ENCODE data around the gene SPIN1. TPM values are rescaled to one million over a fixed set of nuclear protein-coding genes. Genes with fewer than 3 reads are reported as not detected.

SPIN1 gene
- total and polyA plus RNA-seq, 2 experiments from 2014 or later: 59.8 to 119 TPM

DNA sequence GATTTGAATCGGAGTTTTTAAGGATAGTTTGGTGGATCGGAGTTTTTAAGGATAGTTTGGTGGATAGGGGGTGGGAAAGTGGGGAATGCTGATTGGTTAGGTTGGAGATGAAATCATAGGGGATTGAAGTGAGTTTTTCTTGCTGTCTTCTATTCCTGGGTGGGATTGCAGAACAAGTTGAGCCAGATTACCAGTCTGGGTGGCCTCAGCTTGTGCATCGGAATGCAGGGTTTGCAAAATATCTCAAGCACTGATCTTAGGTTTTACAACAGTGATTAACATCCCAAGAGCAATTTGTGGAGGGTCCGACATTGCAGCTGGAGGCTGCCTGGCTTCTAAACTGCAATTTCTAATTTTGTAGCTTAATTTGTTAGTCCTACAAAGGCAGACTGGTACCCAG lies 123.7 kb downstream of the SPIN1 start:
- H3K27ac ChIP-seq: no peak overlapping the region
- TF ChIP-seq, protein P1, sequence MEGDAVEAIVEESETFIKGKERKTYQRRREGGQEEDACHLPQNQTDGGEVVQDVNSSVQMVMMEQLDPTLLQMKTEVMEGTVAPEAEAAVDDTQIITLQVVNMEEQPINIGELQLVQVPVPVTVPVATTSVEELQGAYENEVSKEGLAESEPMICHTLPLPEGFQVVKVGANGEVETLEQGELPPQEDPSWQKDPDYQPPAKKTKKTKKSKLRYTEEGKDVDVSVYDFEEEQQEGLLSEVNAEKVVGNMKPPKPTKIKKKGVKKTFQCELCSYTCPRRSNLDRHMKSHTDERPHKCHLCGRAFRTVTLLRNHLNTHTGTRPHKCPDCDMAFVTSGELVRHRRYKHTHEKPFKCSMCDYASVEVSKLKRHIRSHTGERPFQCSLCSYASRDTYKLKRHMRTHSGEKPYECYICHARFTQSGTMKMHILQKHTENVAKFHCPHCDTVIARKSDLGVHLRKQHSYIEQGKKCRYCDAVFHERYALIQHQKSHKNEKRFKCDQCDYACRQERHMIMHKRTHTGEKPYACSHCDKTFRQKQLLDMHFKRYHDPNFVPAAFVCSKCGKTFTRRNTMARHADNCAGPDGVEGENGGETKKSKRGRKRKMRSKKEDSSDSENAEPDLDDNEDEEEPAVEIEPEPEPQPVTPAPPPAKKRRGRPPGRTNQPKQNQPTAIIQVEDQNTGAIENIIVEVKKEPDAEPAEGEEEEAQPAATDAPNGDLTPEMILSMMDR (IDR thresholded peaks at IDR 0.05; ENCODE audit: poor library complexity): no peak
- TF ChIP-seq EZH2 (IDR thresholded peaks at IDR 0.05; ENCODE audit: borderline replicate concordance): no peak
- no peak for TF ChIP-seq EZH2phosphoT487 (IDR thresholded peaks at IDR 0.05; ENCODE audit: low read depth, severe bottlenecking, unreplicated experiment)
- H4K20me1 ChIP-seq (ENCODE audit: insufficient read depth, poor library complexity, severe bottlenecking): no peaks in the 10 kb centered on the region
- no peaks in the 10 kb centered on the region for H3K9me3 ChIP-seq (ENCODE audit: low read depth)
- H3K79me2 ChIP-seq: no peaks in the 10 kb centered on the region
- no peaks in the 10 kb centered on the region for H3K9me2 ChIP-seq (replicated peaks; ENCODE audit: insufficient read depth)
- no peaks in the 10 kb centered on the region for H3K4me1 ChIP-seq (ENCODE audit: insufficient read depth)
- no peaks in the 10 kb centered on the region for H3K27me3 ChIP-seq
- no peak overlapping the region for H2AFZ ChIP-seq
- H3K4me3 ChIP-seq: no peak overlapping the region
- no peak for DNase-seq (ENCODE audit: low spot score)
- H3K36me3 ChIP-seq (replicated peaks; ENCODE audit: insufficient read depth, low read depth): no peaks in the 10 kb centered on the region
- WGBS (ENCODE audit: low lambda C conversion rate, missing lambda C conversion rate): 58% methylated on average over 4 of the region's 4 CpGs
- no peak overlapping the region for H3K4me2 ChIP-seq

DNA sequence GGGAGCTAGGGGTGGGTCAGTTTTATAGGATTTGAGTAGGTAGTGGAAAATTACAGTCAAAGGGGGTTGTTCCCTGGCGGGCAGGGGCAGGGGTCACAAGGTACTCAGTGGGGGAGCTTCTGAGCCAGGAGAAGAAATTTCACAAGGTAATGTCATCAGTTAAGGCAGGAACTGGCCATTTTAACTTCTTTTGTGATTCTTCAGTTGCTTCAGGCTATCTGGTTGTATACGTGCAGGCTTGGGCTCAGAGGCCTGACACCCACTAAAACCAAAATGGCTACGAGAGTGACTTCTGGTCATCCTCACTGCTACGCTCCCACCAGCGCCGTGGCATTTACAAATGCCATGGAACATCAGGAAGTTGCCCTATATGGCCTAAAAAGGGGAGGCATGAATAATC lies 126.0 kb downstream of the SPIN1 start:
- no peaks in the 10 kb centered on the region for H3K9me3 ChIP-seq (ENCODE audit: low read depth)
- H4K20me1 ChIP-seq (ENCODE audit: insufficient read depth, poor library complexity, severe bottlenecking): no peaks in the 10 kb centered on the region
- H3K36me3 ChIP-seq (replicated peaks; ENCODE audit: insufficient read depth, low read depth): no peaks in the 10 kb centered on the region
- H3K27me3 ChIP-seq: no peaks in the 10 kb centered on the region
- H2AFZ ChIP-seq: no peak overlapping the region
- H3K9me2 ChIP-seq (replicated peaks; ENCODE audit: insufficient read depth): no peaks in the 10 kb centered on the region
- H3K4me2 ChIP-seq: no peak overlapping the region
- DNase-seq (ENCODE audit: low spot score): no peak
- 91% methylated on average over 6 of the region's 6 CpGs for WGBS (ENCODE audit: low lambda C conversion rate, missing lambda C conversion rate)
- H3K27ac ChIP-seq: no peak overlapping the region
- TF ChIP-seq, protein P1 (IDR thresholded peaks at IDR 0.05; ENCODE audit: poor library complexity): no peak
- no peak for TF ChIP-seq EZH2 (IDR thresholded peaks at IDR 0.05; ENCODE audit: borderline replicate concordance)
- no peak for TF ChIP-seq EZH2phosphoT487 (IDR thresholded peaks at IDR 0.05; ENCODE audit: low read depth, severe bottlenecking, unreplicated experiment)
- no peaks in the 10 kb centered on the region for H3K79me2 ChIP-seq
- no peaks in the 10 kb centered on the region for H3K4me1 ChIP-seq (ENCODE audit: insufficient read depth)
- H3K4me3 ChIP-seq: no peak overlapping the region

DNA sequence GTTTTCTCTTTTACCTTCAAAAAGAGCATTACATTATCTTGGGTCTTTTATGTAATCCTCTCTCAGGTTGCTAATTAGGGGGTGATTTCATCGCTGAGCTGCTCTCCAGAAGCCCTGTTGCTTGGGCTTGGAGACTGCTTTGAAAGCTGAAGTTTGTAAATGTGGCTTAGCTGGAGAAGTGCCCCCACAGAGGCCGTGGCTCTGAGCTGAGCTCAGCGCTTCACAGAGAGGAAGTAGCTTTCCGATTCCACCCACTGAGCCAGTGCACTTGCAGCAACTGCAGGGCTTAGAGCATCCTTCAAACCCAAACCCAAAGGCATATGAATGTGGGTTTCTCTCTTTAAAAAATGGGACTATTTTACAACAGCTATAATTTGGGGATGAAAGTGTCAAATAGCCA lies 133.1 kb downstream of the SPIN1 start:
- WGBS (ENCODE audit: low lambda C conversion rate, missing lambda C conversion rate): 36% methylated on average over 4 of the region's 4 CpGs
- Histone ChIP-seq H4K20me1 (ENCODE audit: insufficient read depth, poor library complexity, severe bottlenecking) (no peaks in the 10 kb centered on the region), H3K79me2 (no peaks in the 10 kb centered on the region)

More for the DNA sequence above, 133.1 kb downstream of the SPIN1 start:
- H3K4me3 ChIP-seq: no peak overlapping the region
- H3K36me3 ChIP-seq (replicated peaks; ENCODE audit: insufficient read depth, low read depth): no peaks in the 10 kb centered on the region
- H2AFZ ChIP-seq: no peak overlapping the region
- TF ChIP-seq, protein P1 (IDR thresholded peaks at IDR 0.05; ENCODE audit: poor library complexity): no peak
- TF ChIP-seq EZH2 (IDR thresholded peaks at IDR 0.05; ENCODE audit: borderline replicate concordance): no peak
- no peak for TF ChIP-seq EZH2phosphoT487 (IDR thresholded peaks at IDR 0.05; ENCODE audit: low read depth, severe bottlenecking, unreplicated experiment)
- no peak overlapping the region for H3K4me2 ChIP-seq
- H3K27ac ChIP-seq: no peak overlapping the region
- no peaks in the 10 kb centered on the region for H3K4me1 ChIP-seq (ENCODE audit: insufficient read depth)
- no peaks in the 10 kb centered on the region for H3K9me2 ChIP-seq (replicated peaks; ENCODE audit: insufficient read depth)
- H3K9me3 ChIP-seq (ENCODE audit: low read depth): no peaks in the 10 kb centered on the region
- H3K27me3 ChIP-seq: no peaks in the 10 kb centered on the region
- no peak for DNase-seq (ENCODE audit: low spot score)

All from hepatocyte (in vitro differentiated cells).